GM19397 (cell line): ENCODE measurements around the gene RAD51B.
"Not testable (repeated sequence)": the region's sequence is repeated elsewhere in the genome, so short reads cannot be mapped to it uniquely, and the experiment has no call there.

ENCODE experiments used
- ATAC-seq: cut with Tn5 transposase; IDR thresholded peaks from one replicate; pipeline ENCODE4 v1.9.1; 2021; ENCODE audit warnings: mild to moderate bottlenecking, moderate library complexity; ENCODE audit not compliant: unreplicated experiment

RAD51B gene

GRCh38 chr14:67819563-67820421 is at the start of gene RAD51B:
Gene RAD51B, plus strand, starts transcription at chr14:67819779.
- ATAC-seq: peak; percentile 52

- ATAC-seq: no peak
These were observed 45.7 kb upstream of the RAD51B start for GRCh38 chr14:67773844-67774377.

- no peak for ATAC-seq
These were observed 42.8 kb upstream of the RAD51B start for GRCh38 chr14:67776653-67777322.

- no peak for ATAC-seq
These were observed 40.8 kb upstream of the RAD51B start for GRCh38 chr14:67778792-67779191.

- ATAC-seq: no peak
These were observed 37.5 kb upstream of the RAD51B start for GRCh38 chr14:67782090-67782489.

- ATAC-seq: no peak
These were observed 35.2 kb upstream of the RAD51B start for GRCh38 chr14:67784244-67784823.

- no peak for ATAC-seq
These were observed 34.1 kb upstream of the RAD51B start for GRCh38 chr14:67785270-67786109.

GRCh38 chr14:67787673-67788072 is 31.9 kb upstream of the RAD51B start:
- no peak for ATAC-seq

GRCh38 chr14:67798731-67799130 is 20.8 kb upstream of the RAD51B start:
- ATAC-seq: no peak

GRCh38 chr14:67800743-67801142 is 18.8 kb upstream of the RAD51B start:
- ATAC-seq: no peak

- ATAC-seq: no peak
These were observed 13.3 kb upstream of the RAD51B start for GRCh38 chr14:67806246-67806645.

- no peak for ATAC-seq
These were observed 4.8 kb upstream of the RAD51B start for GRCh38 chr14:67814821-67815220.

GRCh38 chr14:67815573-67816225 is 3.9 kb upstream of the RAD51B start:
- no peak for ATAC-seq

- peak; percentile 81 for ATAC-seq
These were observed 3.1 kb upstream of the RAD51B start, which contains the start of gene ZFYVE26 for GRCh38 chr14:67816326-67817002. Gene ZFYVE26, minus strand, starts transcription at chr14:67816590. Its CDS starts 627 bp downstream, at chr14:67815963.

GRCh38 chr14:67817750-67818438 is 1.7 kb upstream of the RAD51B start:
- no peak for ATAC-seq

GRCh38 chr14:67818476-67818875 is 1.1 kb upstream of the RAD51B start:
- not testable (repeated sequence) for ATAC-seq

- ATAC-seq: no peak
These were observed 921 bp downstream of the RAD51B start for GRCh38 chr14:67820428-67820971.

- no peak for ATAC-seq
These were observed 1.5 kb downstream of the RAD51B start for GRCh38 chr14:67821121-67821520.

- ATAC-seq: no peak
These were observed 11.5 kb downstream of the RAD51B start for GRCh38 chr14:67831113-67831512.
